Heart left ventricle (tissue), 13 donors: Measurements from ENCODE around the gene SNX25.

Experiments used
- POLR2A ChIP-seq, 2 donors: fragments of 450-650 bp; IDR thresholded peaks; one replicate each; pipeline ENCODE4 v1.6.1; 2017; ENCODE audit warnings: antibody characterized with exemption in 2 of 2, mild to moderate bottlenecking in 2 of 2, moderate library complexity in 2 of 2
- TF ChIP-seq, protein P1 (sequence below), 12 donors: fragments of 200-600 bp; sonication (generic) in 4 of 12; IDR thresholded peaks; one replicate each; pipeline versions ENCODE4 v1.5.0 to v1.8.0; 2018 to 2022; ENCODE audit warnings: antibody characterized with exemption in 12 of 12, mild to moderate bottlenecking in 5 of 12
- donor health status: ischemic (EF 13 %, LVEDD 7.1; RV severe dilation, severe dysfunction).
- donor health status: DM: no; HTN: yes; CAD: no.
- donor health status: DM: no; HTN: no; CAD: no.
- donor health status: ischemic (EF 25% LVEDD 6.9; RV normal size, moderate dysfunction).
- donor health status: ischemic (EF 25% LVEDD 5.7; RV mildly dilated, moderate dysfunction).
- donor health status: ischemic (EF 35%, LVEDD 5.7; RV mildly dilated, moderate dysfunction).
- donor health status: nonischemic (EF 11% LVEDD 7.7; RV severe dilation, severe dysfunction).
- donor health status: DM: yes; HTN: yes; CAD: no.
- donor health status: PGD.
- donor health status: ischemic (EF 29% LVEDD 5.4; RV normal size, mild dysfunction).
- donor health status: nonischemic (EF 23%, LVEDD 6.1; RV moderate dilation, normal function).

GRCh38 chr4:185390941-185391340 is 181.5 kb downstream of the SNX25 start:
- TF ChIP-seq, protein P1, sequence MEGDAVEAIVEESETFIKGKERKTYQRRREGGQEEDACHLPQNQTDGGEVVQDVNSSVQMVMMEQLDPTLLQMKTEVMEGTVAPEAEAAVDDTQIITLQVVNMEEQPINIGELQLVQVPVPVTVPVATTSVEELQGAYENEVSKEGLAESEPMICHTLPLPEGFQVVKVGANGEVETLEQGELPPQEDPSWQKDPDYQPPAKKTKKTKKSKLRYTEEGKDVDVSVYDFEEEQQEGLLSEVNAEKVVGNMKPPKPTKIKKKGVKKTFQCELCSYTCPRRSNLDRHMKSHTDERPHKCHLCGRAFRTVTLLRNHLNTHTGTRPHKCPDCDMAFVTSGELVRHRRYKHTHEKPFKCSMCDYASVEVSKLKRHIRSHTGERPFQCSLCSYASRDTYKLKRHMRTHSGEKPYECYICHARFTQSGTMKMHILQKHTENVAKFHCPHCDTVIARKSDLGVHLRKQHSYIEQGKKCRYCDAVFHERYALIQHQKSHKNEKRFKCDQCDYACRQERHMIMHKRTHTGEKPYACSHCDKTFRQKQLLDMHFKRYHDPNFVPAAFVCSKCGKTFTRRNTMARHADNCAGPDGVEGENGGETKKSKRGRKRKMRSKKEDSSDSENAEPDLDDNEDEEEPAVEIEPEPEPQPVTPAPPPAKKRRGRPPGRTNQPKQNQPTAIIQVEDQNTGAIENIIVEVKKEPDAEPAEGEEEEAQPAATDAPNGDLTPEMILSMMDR (IDR thresholded peaks at IDR 0.05), result no peak
- TF ChIP-seq POLR2A (IDR thresholded peaks at IDR 0.05), result no peak
